Kasumi-1 (cell line): ENCODE results near the gene MCM3.

Source experiments
- DNase-seq, 2 experiments: peaks; one replicate each; lab custom pipeline; 2025; lab: John Stamatoyannopoulos, UW

MCM3 gene

GRCh38 chr6:52251113-52251512 is 33.4 kb downstream of the MCM3 start:
- DNase-seq: no peak

GRCh38 chr6:52249078-52249477 is 35.5 kb downstream of the MCM3 start:
- DNase-seq: no peak

GRCh38 chr6:52245425-52245824 is 39.1 kb downstream of the MCM3 start:
- DNase-seq: no peak

GRCh38 chr6:52244400-52244799 is 40.1 kb downstream of the MCM3 start, which contains the start of gene IL17F:
IL17F (minus strand) TSS chr6:52244500; CDS start chr6:52244429, 71 bp downstream.
- DNase-seq: no peak

- DNase-seq: no peak
Observed at GRCh38 chr6:52243282-52243893, 41.2 kb downstream of the MCM3 start.

GRCh38 chr6:52241819-52242218 is 42.7 kb downstream of the MCM3 start:
- no peak for DNase-seq

- DNase-seq: peak; percentile 60 to 64
Observed at GRCh38 chr6:52233975-52234823, 50.3 kb downstream of the MCM3 start.

GRCh38 chr6:52233005-52233404 is 51.5 kb downstream of the MCM3 start:
- no peak for DNase-seq

GRCh38 chr6:52231406-52232127 is 53.0 kb downstream of the MCM3 start:
- no peak for DNase-seq

GRCh38 chr6:52230685-52231084 is 53.9 kb downstream of the MCM3 start:
- DNase-seq: no peak

- DNase-seq: no peak
Observed at GRCh38 chr6:52227495-52227894, 57.0 kb downstream of the MCM3 start.

- peak in 1 of 2 experiments; percentile 20 for DNase-seq
Observed at GRCh38 chr6:52221302-52221701, 63.2 kb downstream of the MCM3 start.

GRCh38 chr6:52217761-52218160 is 66.8 kb downstream of the MCM3 start:
- no peak for DNase-seq

GRCh38 chr6:52216932-52217575 is 67.5 kb downstream of the MCM3 start:
- no peak for DNase-seq

- DNase-seq: no peak
Observed at GRCh38 chr6:52215787-52216186, 68.8 kb downstream of the MCM3 start.
